PFSK-1 (cell line): ENCODE measurements around the gene SOD1.
A peak's percentile ranks its signal among the peaks of the same experiment; 100 is the strongest.

Source experiments
- POLR2AphosphoS5 ChIP-seq: IDR thresholded peaks from 2 replicates; pipeline ENCODE4 v1.6.1; 2012; ENCODE audit warnings: low read depth, mild to moderate bottlenecking, control low read depth, low read length, moderate library complexity
- REST ChIP-seq, 2 experiments: IDR thresholded peaks; 2 replicates each; pipeline versions ENCODE4 v1.6.1 to v1.8.0; 2011 to 2012; ENCODE audit warnings: low read depth in 2 of 2, low read length in 2 of 2, control low read depth in 1 of 2, inconsistent platforms in 1 of 2, mild to moderate bottlenecking in 1 of 2, moderate library complexity in 1 of 2; ENCODE audit not compliant: insufficient read depth in 1 of 2

GRCh38 chr21:31668651-31669491, 9.4 kb downstream of the SOD1 start:
- TF ChIP-seq POLR2AphosphoS5 (peak; percentile 27; the same call in 1 of the 2 replicates), REST (IDR thresholded peaks at IDR 0.05; ENCODE audit: insufficient read depth in 1 of 2, low read depth in 2 of 2, low read length in 2 of 2) (no peak)
